ENCODE results near the gene FLVCR1. TPM values are rescaled to one million over a fixed set of nuclear protein-coding genes. Genes with fewer than 3 reads are reported as not detected.
"Not testable (repeated sequence)": the region's sequence is repeated elsewhere in the genome, so short reads cannot be mapped to it uniquely, and the experiment has no call there.

Gene FLVCR1
- total and polyA plus RNA-seq, 2 donors, result 7.3 to 8.7 TPM

GRCh38 chr1:212827171-212827776, 30.8 kb upstream of the FLVCR1 start:
- no peaks in the 10 kb centered on the region for H3K4me1 ChIP-seq (ENCODE audit: control insufficient read depth in 2 of 2, insufficient read depth in 2 of 2, low read length in 2 of 2)
- WGBS, result 97% methylated on average over 4 of the region's 4 CpGs

GRCh38 chr1:212827831-212828278, 30.2 kb upstream of the FLVCR1 start:
- peaks cover 0 to 23% of the 10 kb centered on the region in 2 donors for H3K9me3 ChIP-seq (ENCODE audit: control insufficient read depth in 2 of 2, insufficient read depth in 1 of 2, low read length in 1 of 2)
- no peak overlapping the region for H3K27ac ChIP-seq (ENCODE audit: low read depth in 1 of 2, low read length in 1 of 2)
- no peak for DNase-seq (ENCODE audit: low read depth in 6 of 9, low spot score in 9 of 9)
- WGBS, result 96% methylated on average over 5 of the region's 5 CpGs
- H3K4me1 ChIP-seq (ENCODE audit: control insufficient read depth in 2 of 2, insufficient read depth in 2 of 2, low read length in 2 of 2), result no peaks in the 10 kb centered on the region
- no peaks in the 10 kb centered on the region for H3K27me3 ChIP-seq (ENCODE audit: control insufficient read depth in 2 of 2, insufficient read depth in 1 of 2, low read length in 1 of 2)
- H3K36me3 ChIP-seq (ENCODE audit: control insufficient read depth in 2 of 2, insufficient read depth in 2 of 2, low read length in 1 of 2), result no peaks in the 10 kb centered on the region
- no peak overlapping the region for H3K4me3 ChIP-seq (ENCODE audit: low read length in 2 of 2)

More at GRCh38 chr1:212827171-212827776, 30.8 kb upstream of the FLVCR1 start:
- Histone ChIP-seq H3K36me3 (ENCODE audit: control insufficient read depth in 2 of 2, insufficient read depth in 2 of 2, low read length in 1 of 2) (no peaks in the 10 kb centered on the region), H3K27me3 (ENCODE audit: control insufficient read depth in 2 of 2, insufficient read depth in 1 of 2, low read length in 1 of 2) (no peaks in the 10 kb centered on the region), H3K9me3 (ENCODE audit: control insufficient read depth in 2 of 2, insufficient read depth in 1 of 2, low read length in 1 of 2) (peaks cover 0 to 23% of the 10 kb centered on the region in 2 donors), H3K27ac (ENCODE audit: low read depth in 1 of 2, low read length in 1 of 2) (no peak overlapping the region), H3K4me3 (ENCODE audit: low read length in 2 of 2) (no peak overlapping the region)
- DNase-seq (ENCODE audit: low read depth in 6 of 9, low spot score in 9 of 9), result no peak

DNA sequence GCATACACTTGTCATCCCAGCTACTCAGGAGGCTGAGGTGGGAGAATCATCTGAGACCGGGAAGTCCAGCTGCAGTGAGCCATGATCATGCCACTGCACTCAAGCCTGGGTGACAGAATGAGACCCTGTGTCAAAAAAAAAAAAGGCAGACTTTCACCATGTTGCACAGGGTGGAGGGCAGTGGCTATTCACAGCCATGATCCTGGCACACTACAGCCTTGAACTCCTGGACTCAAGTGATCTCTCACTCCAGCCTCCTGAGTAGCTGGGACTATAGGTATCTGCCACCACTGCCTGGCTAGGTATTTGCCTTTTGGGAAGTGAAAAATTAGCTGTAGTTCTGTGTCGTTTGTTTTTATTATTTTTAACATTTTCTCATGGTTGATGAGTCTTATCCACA, 29.7 kb upstream of the FLVCR1 start:
- Histone ChIP-seq H3K9me3 (ENCODE audit: control insufficient read depth in 2 of 2, insufficient read depth in 1 of 2, low read length in 1 of 2) (peaks cover 0 to 23% of the 10 kb centered on the region in 2 donors), H3K36me3 (ENCODE audit: control insufficient read depth in 2 of 2, insufficient read depth in 2 of 2, low read length in 1 of 2) (no peaks in the 10 kb centered on the region), H3K4me3 (ENCODE audit: low read length in 2 of 2) (no peak overlapping the region), H3K4me1 (ENCODE audit: control insufficient read depth in 2 of 2, insufficient read depth in 2 of 2, low read length in 2 of 2) (no peaks in the 10 kb centered on the region), H3K27me3 (ENCODE audit: control insufficient read depth in 2 of 2, insufficient read depth in 1 of 2, low read length in 1 of 2) (no peaks in the 10 kb centered on the region), H3K27ac (ENCODE audit: low read depth in 1 of 2, low read length in 1 of 2) (no peak overlapping the region)
- DNase-seq (ENCODE audit: low read depth in 6 of 9, low spot score in 9 of 9), result no peak
- 94% methylated on average over 2 of the region's 2 CpGs for WGBS

GRCh38 chr1:212833211-212834207, 24.6 kb upstream of the FLVCR1 start:
- WGBS, result 87% methylated on average over 8 of the region's 8 CpGs

DNA sequence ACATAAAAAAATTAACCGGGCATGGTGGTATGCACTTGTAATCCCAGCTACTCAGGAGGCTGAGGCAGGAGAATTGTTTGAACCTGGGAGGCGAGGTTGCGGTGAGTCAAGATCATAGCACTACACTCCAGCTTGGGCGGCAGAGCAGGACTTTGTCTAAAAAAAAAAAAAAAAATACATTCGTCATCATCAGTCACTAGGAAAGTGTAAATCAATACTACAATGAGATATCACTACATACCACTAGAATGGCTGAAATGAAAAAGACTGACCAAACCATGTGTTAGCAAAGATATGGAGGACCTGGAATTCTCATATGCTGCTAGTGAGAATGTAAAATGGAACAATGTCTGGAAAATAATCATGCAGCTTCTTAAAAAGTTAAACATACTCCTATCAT, 19.9 kb upstream of the FLVCR1 start:
- WGBS, result 98% methylated on average over 5 of the region's 5 CpGs
- no peak overlapping the region for H3K4me3 ChIP-seq (ENCODE audit: low read length in 2 of 2)
- no peak for DNase-seq (ENCODE audit: low read depth in 6 of 9, low spot score in 9 of 9)
- no peaks in the 10 kb centered on the region for H3K36me3 ChIP-seq (ENCODE audit: control insufficient read depth in 2 of 2, insufficient read depth in 2 of 2, low read length in 1 of 2)
- no peaks in the 10 kb centered on the region for H3K4me1 ChIP-seq (ENCODE audit: control insufficient read depth in 2 of 2, insufficient read depth in 2 of 2, low read length in 2 of 2)
- H3K9me3 ChIP-seq (ENCODE audit: control insufficient read depth in 2 of 2, insufficient read depth in 1 of 2, low read length in 1 of 2), result no peaks in the 10 kb centered on the region
- H3K27me3 ChIP-seq (ENCODE audit: control insufficient read depth in 2 of 2, insufficient read depth in 1 of 2, low read length in 1 of 2), result no peaks in the 10 kb centered on the region
- no peak overlapping the region for H3K27ac ChIP-seq (ENCODE audit: low read depth in 1 of 2, low read length in 1 of 2)

More at GRCh38 chr1:212833211-212834207, 24.6 kb upstream of the FLVCR1 start:
- not testable (repeated sequence) for H3K4me3 ChIP-seq (ENCODE audit: low read length in 2 of 2); DNase-seq (ENCODE audit: low read depth in 6 of 9, low spot score in 9 of 9); H3K27me3 ChIP-seq (ENCODE audit: control insufficient read depth in 2 of 2, insufficient read depth in 1 of 2, low read length in 1 of 2); H3K4me1 ChIP-seq (ENCODE audit: control insufficient read depth in 2 of 2, insufficient read depth in 2 of 2, low read length in 2 of 2); H3K36me3 ChIP-seq (ENCODE audit: control insufficient read depth in 2 of 2, insufficient read depth in 2 of 2, low read length in 1 of 2); H3K9me3 ChIP-seq (ENCODE audit: control insufficient read depth in 2 of 2, insufficient read depth in 1 of 2, low read length in 1 of 2); H3K27ac ChIP-seq (ENCODE audit: low read depth in 1 of 2, low read length in 1 of 2)

DNA sequence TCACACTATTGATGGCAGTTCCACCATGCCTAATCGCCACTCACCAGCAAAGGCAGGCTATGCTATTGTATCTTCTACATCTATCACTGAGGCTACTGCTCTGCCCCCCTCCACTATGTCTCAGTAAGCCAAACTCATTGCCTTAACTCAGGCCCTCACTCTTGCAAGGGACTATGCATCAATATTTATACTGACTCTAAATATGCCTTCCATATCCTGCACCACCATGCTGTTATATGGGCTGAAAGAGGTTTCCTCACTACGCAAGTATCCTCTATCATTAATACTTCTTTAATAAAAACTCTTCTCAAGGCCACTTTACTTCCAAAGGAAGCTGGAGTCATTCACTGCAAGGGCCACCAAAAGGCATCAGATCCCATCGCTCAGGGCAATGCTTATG, 13.6 kb upstream of the FLVCR1 start:
- H3K4me3 ChIP-seq (ENCODE audit: low read length in 2 of 2); H3K9me3 ChIP-seq (ENCODE audit: control insufficient read depth in 2 of 2, insufficient read depth in 1 of 2, low read length in 1 of 2); H3K4me1 ChIP-seq (ENCODE audit: control insufficient read depth in 2 of 2, insufficient read depth in 2 of 2, low read length in 2 of 2); H3K27ac ChIP-seq (ENCODE audit: low read depth in 1 of 2, low read length in 1 of 2); DNase-seq (ENCODE audit: low read depth in 6 of 9, low spot score in 9 of 9); H3K27me3 ChIP-seq (ENCODE audit: control insufficient read depth in 2 of 2, insufficient read depth in 1 of 2, low read length in 1 of 2); H3K36me3 ChIP-seq (ENCODE audit: control insufficient read depth in 2 of 2, insufficient read depth in 2 of 2, low read length in 1 of 2): not testable (repeated sequence)
- 82% methylated on average over 3 of the region's 3 CpGs for WGBS

- over 99% methylated on average over 4 of the region's 4 CpGs for WGBS
- no peak within 1 kb of the TSS for H3K4me3 ChIP-seq (ENCODE audit: low read length in 2 of 2)
- H3K9me3 ChIP-seq (ENCODE audit: control insufficient read depth in 2 of 2, insufficient read depth in 1 of 2, low read length in 1 of 2), result no peaks in the 10 kb centered on the region
- no peaks in the 10 kb centered on the region for H3K36me3 ChIP-seq (ENCODE audit: control insufficient read depth in 2 of 2, insufficient read depth in 2 of 2, low read length in 1 of 2)
- no peaks in the 10 kb centered on the region for H3K4me1 ChIP-seq (ENCODE audit: control insufficient read depth in 2 of 2, insufficient read depth in 2 of 2, low read length in 2 of 2)
- no peak for DNase-seq (ENCODE audit: low read depth in 6 of 9, low spot score in 9 of 9)
- no peak within 1 kb of the TSS for H3K27ac ChIP-seq (ENCODE audit: low read depth in 1 of 2, low read length in 1 of 2)
- H3K27me3 ChIP-seq (ENCODE audit: control insufficient read depth in 2 of 2, insufficient read depth in 1 of 2, low read length in 1 of 2), result no peaks in the 10 kb centered on the region
Observed at GRCh38 chr1:212847549-212847948, 10.5 kb upstream of the FLVCR1 start, which contains the start of gene SPATA45. TSS of gene SPATA45 (minus strand) at chr1:212847649. CDS start at chr1:212836149, 11,500 bp downstream.

DNA sequence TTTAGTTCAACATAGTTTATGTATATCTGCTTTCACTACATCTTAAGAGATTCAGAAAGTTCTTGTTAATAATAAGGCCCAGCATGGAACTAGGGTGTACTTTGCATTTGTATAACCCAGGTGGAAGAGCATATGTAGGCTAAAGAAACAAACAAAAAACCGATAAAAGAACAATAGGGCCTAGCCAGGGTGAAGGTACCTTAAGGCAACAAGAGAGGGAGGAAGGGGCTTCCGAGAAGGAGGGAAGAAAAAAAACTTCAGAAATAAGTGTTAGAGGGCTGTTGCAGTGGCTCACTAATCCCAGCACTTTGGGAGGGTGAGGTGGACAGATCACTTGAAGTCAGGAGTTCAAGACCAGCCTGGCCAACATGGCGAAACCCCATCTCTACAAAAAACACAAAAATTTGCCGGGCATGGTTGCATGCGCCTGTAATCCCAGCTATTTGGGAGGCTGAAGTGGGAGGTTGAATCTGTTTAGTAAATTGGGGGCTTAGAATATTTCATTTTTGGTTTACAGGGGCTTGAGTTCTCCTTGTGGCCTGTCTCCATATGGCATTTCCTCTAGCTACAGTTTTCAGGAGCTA, 5.9 kb upstream of the FLVCR1 start:
- Histone ChIP-seq H3K4me3 (ENCODE audit: low read length in 2 of 2) (no peak overlapping the region), H3K4me1 (ENCODE audit: control insufficient read depth in 2 of 2, insufficient read depth in 2 of 2, low read length in 2 of 2) (peaks cover 0 to 4% of the 10 kb centered on the region in 2 donors), H3K36me3 (ENCODE audit: control insufficient read depth in 2 of 2, insufficient read depth in 2 of 2, low read length in 1 of 2) (no peaks in the 10 kb centered on the region), H3K9me3 (ENCODE audit: control insufficient read depth in 2 of 2, insufficient read depth in 1 of 2, low read length in 1 of 2) (no peaks in the 10 kb centered on the region), H3K27me3 (ENCODE audit: control insufficient read depth in 2 of 2, insufficient read depth in 1 of 2, low read length in 1 of 2) (no peaks in the 10 kb centered on the region), H3K27ac (ENCODE audit: low read depth in 1 of 2, low read length in 1 of 2) (no peak overlapping the region)
- DNase-seq (ENCODE audit: low read depth in 6 of 9, low spot score in 9 of 9), result no peak
- whole genome bisulfite sequencing, result 89% methylated on average over 5 of the region's 5 CpGs

GRCh38 chr1:212853658-212854057, 4.4 kb upstream of the FLVCR1 start:
- 99% methylated on average over 5 of the region's 5 CpGs for whole genome bisulfite sequencing
- Histone ChIP-seq H3K4me1 (ENCODE audit: control insufficient read depth in 2 of 2, insufficient read depth in 2 of 2, low read length in 2 of 2) (peaks cover under 1 to 10% of the 10 kb centered on the region in 2 donors), H3K27me3 (ENCODE audit: control insufficient read depth in 2 of 2, insufficient read depth in 1 of 2, low read length in 1 of 2) (no peaks in the 10 kb centered on the region), H3K4me3 (ENCODE audit: low read length in 2 of 2) (no peak overlapping the region), H3K9me3 (ENCODE audit: control insufficient read depth in 2 of 2, insufficient read depth in 1 of 2, low read length in 1 of 2) (no peaks in the 10 kb centered on the region), H3K36me3 (ENCODE audit: control insufficient read depth in 2 of 2, insufficient read depth in 2 of 2, low read length in 1 of 2) (no peaks in the 10 kb centered on the region), H3K27ac (ENCODE audit: low read depth in 1 of 2, low read length in 1 of 2) (no peak overlapping the region)
- DNase-seq (ENCODE audit: low read depth in 6 of 9, low spot score in 9 of 9), result no peak
